Transverse colon (tissue), 4 donors: ENCODE results near the gene PTGES2. TPM values are rescaled to one million over a fixed set of nuclear protein-coding genes. Genes with fewer than 3 reads are reported as not detected.

ENCODE experiments used
- DNase-seq: peaks from one replicate; pipeline ENCODE4 v3.0.0-alpha.2; 2019
- H3K27ac ChIP-seq, 4 donors: fragments of 200-600 bp; sonication (generic); 2 replicates each; pipeline ENCODE4 v1.5.1; 2016 to 2018; ENCODE audit warnings: inconsistent platforms in 4 of 4
- H3K27me3 ChIP-seq: fragments of 200-600 bp; sonication (generic); 2 replicates; pipeline ENCODE4 v1.5.1; 2017; ENCODE audit warnings: inconsistent platforms
- H3K36me3 ChIP-seq, 4 donors: fragments of 200-600 bp; sonication (generic); 2 replicates each; pipeline ENCODE4 v1.5.1; 2017 to 2019; ENCODE audit warnings: inconsistent platforms in 4 of 4
- H3K4me1 ChIP-seq, 4 donors: fragments of 200-600 bp; sonication (generic); 2 replicates each; pipeline ENCODE4 v1.5.1; 2017 to 2020; ENCODE audit warnings: inconsistent platforms in 4 of 4
- H3K4me3 ChIP-seq, 4 donors: fragments of 200-600 bp; sonication (generic); 1 replicate in 1 of 4; 2 replicates in 3 of 4; pipeline versions ENCODE4 v1.5.1 to v1.6.1; 2017 to 2019; ENCODE audit warnings: inconsistent platforms in 4 of 4
- H3K9me3 ChIP-seq, 2 donors: fragments of 200-600 bp; sonication (generic); 2 replicates each; pipeline ENCODE4 v1.5.1; 2017 to 2019; ENCODE audit warnings: inconsistent platforms in 2 of 2
- EP300 ChIP-seq: sonication (generic); formaldehyde crosslinking; IDR thresholded peaks from one replicate; pipeline ENCODE4 v1.6.1; 2017; ENCODE audit warnings: antibody characterized with exemption, low read depth
- POLR2A ChIP-seq: fragments of 450-650 bp; IDR thresholded peaks from one replicate; pipeline ENCODE4 v1.6.1; 2016; ENCODE audit warnings: antibody characterized with exemption, mild to moderate bottlenecking, moderate library complexity
- POLR2AphosphoS5 ChIP-seq, 3 donors: sonication (generic); formaldehyde crosslinking; IDR thresholded peaks; one replicate each; pipeline ENCODE4 v1.6.1; 2016; ENCODE audit warnings: antibody characterized with exemption in 3 of 3
- WGBS, 2 donors: methylation state at CpG; one replicate each; pipeline ENCODE4 v1.1.5; 2018; ENCODE audit warnings: low coverage in 1 of 2; 5-methylcytosine and 5-hydroxymethylcytosine counted together
- in situ Hi-C, 4 donors: fragments of 200-750 bp; cut with MboI; loops; one replicate each; pipeline versions ENCODE4 v1.15.0 to v1.15.1; 2017; ENCODE audit warnings: low sequenced_read_pairs in 3 of 4, low pct_ligation_motif_present in 1 of 4, low pct_unique_long_range_greater_than_20kb in 1 of 4
- intact Hi-C: fragments of 100-400 bp; cut with DNase I; formaldehyde crosslinking; loops from one replicate; pipeline ENCODE4 v1.15.1; 2023; ENCODE audit warnings: low total_unique reads
- total RNA-seq, 4 donors: library from RNA; depleted of rRNA; stranded (reverse); fragments of >200 nt; gene quantifications; one replicate each; pipeline ENCODE4 v1.1.0, GENCODE V29; 2016
- TF ChIP-seq, protein P1 (sequence below), 5 experiments: fragments of 200-600 bp in 3 of 5; fragments of 450-650 bp in 2 of 5; sonication (generic) in 3 of 5; IDR thresholded peaks; 1 replicate in 2 of 5; 2 replicates in 3 of 5; pipeline ENCODE4 v1.5.1; 2016 to 2017; ENCODE audit warnings: antibody characterized with exemption in 5 of 5, inconsistent platforms in 3 of 5, mild to moderate bottlenecking in 2 of 5, moderate library complexity in 1 of 5

Gene PTGES2
- total RNA-seq, 4 donors from 2014 or later: 109 to 434 (median 164) TPM

GRCh38 chr9:128128836-128129590 is 1.5 kb upstream of the PTGES2 start:
- peaks cover 14 to 40% (median 29%) of the 10 kb centered on the region in 4 donors for H3K4me1 ChIP-seq
- peak overlapping the region; percentile 94 to 98 (median 96) for H3K27ac ChIP-seq
- intact Hi-C loops: no loop called here
- in situ Hi-C loops: loop anchor here in 1 of 4 donors (25.0 kb wide), 1 partner anchor 92 kb away; no protein-coding TSS in a partner anchor
- no peaks in the 10 kb centered on the region for H3K9me3 ChIP-seq
- H3K4me3 ChIP-seq: peak overlapping the region; percentile 84 to 96 (median 94)
- WGBS, 2 donors: 60 to 64% methylated on average over 4 to 29 of the region's 29 CpGs
- TF ChIP-seq POLR2A (no peak), EP300 (no peak), POLR2AphosphoS5 (IDR thresholded peaks at IDR 0.05) (no peak)
- TF ChIP-seq, protein P1, sequence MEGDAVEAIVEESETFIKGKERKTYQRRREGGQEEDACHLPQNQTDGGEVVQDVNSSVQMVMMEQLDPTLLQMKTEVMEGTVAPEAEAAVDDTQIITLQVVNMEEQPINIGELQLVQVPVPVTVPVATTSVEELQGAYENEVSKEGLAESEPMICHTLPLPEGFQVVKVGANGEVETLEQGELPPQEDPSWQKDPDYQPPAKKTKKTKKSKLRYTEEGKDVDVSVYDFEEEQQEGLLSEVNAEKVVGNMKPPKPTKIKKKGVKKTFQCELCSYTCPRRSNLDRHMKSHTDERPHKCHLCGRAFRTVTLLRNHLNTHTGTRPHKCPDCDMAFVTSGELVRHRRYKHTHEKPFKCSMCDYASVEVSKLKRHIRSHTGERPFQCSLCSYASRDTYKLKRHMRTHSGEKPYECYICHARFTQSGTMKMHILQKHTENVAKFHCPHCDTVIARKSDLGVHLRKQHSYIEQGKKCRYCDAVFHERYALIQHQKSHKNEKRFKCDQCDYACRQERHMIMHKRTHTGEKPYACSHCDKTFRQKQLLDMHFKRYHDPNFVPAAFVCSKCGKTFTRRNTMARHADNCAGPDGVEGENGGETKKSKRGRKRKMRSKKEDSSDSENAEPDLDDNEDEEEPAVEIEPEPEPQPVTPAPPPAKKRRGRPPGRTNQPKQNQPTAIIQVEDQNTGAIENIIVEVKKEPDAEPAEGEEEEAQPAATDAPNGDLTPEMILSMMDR (IDR thresholded peaks at IDR 0.05): no peak
- H3K27me3 ChIP-seq: no peaks in the 10 kb centered on the region
- no peak for DNase-seq
- peaks cover 0 to 7% (median 2%) of the 10 kb centered on the region in 4 donors for H3K36me3 ChIP-seq

- Histone ChIP-seq H3K27ac (peak overlapping the region; percentile 94 to 98 (median 96)), H3K9me3 (no peaks in the 10 kb centered on the region), H3K4me3 (peak overlapping the region; percentile 84 to 96 (median 94)), H3K4me1 (peaks cover 14 to 40% (median 29%) of the 10 kb centered on the region in 4 donors), H3K36me3 (peaks cover 0 to 10% (median 4%) of the 10 kb centered on the region in 4 donors), H3K27me3 (no peaks in the 10 kb centered on the region)
- TF ChIP-seq, protein P1 (IDR thresholded peaks at IDR 0.05): no peak
- TF ChIP-seq EP300: no peak
- peak; percentile 52 to 82 (median 79) for TF ChIP-seq POLR2AphosphoS5 (IDR thresholded peaks at IDR 0.05)
- TF ChIP-seq POLR2A: peak; percentile 68
- in situ Hi-C loops (loop anchor here in 1 of 4 donors (25.0 kb wide), 1 partner anchor 91 kb away; no protein-coding TSS in a partner anchor), intact Hi-C loops (no loop called here)
- peak; percentile 85 for DNase-seq
- WGBS, 2 donors: 1% methylated on average over 55 of the region's 82 CpGs; no CpG with 5 or more reads in 1 of the 2 donors
Measured at GRCh38 chr9:128127990-128128835, 684 bp upstream of the PTGES2 start.

- H3K27ac ChIP-seq: peak overlapping the region in 2 of 4 donors; percentile 3 to 24
- no peaks in the 10 kb centered on the region for H3K9me3 ChIP-seq
- in situ Hi-C loops: loop anchor here in 1 of 4 donors (25.0 kb wide), 1 partner anchor 88 kb away; no protein-coding TSS in a partner anchor
- peaks cover 0 to 21% (median 10%) of the 10 kb centered on the region in 4 donors for H3K36me3 ChIP-seq
- intact Hi-C loops: no loop called here
- H3K27me3 ChIP-seq: no peaks in the 10 kb centered on the region
- DNase-seq: no peak
- no peak for TF ChIP-seq EP300
- TF ChIP-seq, protein P1 (IDR thresholded peaks at IDR 0.05): no peak
- no peak for TF ChIP-seq POLR2A
- TF ChIP-seq POLR2AphosphoS5 (IDR thresholded peaks at IDR 0.05): no peak
- peaks cover 14 to 34% (median 29%) of the 10 kb centered on the region in 4 donors for H3K4me1 ChIP-seq
- H3K4me3 ChIP-seq: peak overlapping the region in 1 of 4 donors; percentile 96
- 41 to 80% methylated on average over 1 to 10 of the region's 10 CpGs for WGBS, 2 donors
Measured at GRCh38 chr9:128125580-128126354, 1.8 kb downstream of the PTGES2 start.
